Measurements from ENCODE around the gene APOLD1.

GRCh38 chr12:12736759-12737676 is 48.4 kb upstream of the APOLD1 start:
- TF ChIP-seq CTCF (conservative IDR thresholded peaks at IDR 0.05; ENCODE audit: low read depth, low read length) (peak; percentile 69), EZH2 (IDR thresholded peaks at IDR 0.05; ENCODE audit: borderline replicate concordance, low read depth, low read length, poor library complexity, severe bottlenecking) (no peak)

Measured in A673 (cell line).